ENCODE results near the gene GLOD5. TPM values are rescaled to one million over a fixed set of nuclear protein-coding genes. Genes with fewer than 3 reads are reported as not detected.

GLOD5 gene
- total and polyA plus RNA-seq, 2 of the 8 experiments (the other 6 are each of a cell fraction or from before 2014, with no cell fraction given), result 0.18 TPM; not detected in 1

- TF ChIP-seq POLR2AphosphoS5 (IDR thresholded peaks at IDR 0.05; ENCODE audit: low read depth, low read length) (peak; percentile 37), KDM5A (IDR thresholded peaks at IDR 0.05; ENCODE audit: low read length) (peak; percentile 80), TCF12 (IDR thresholded peaks at IDR 0.05; ENCODE audit: low read depth, low read length) (no peak), USF2 (IDR thresholded peaks at IDR 0.05; ENCODE audit: low read length) (no peak), SIX5 (IDR thresholded peaks at IDR 0.05; ENCODE audit: low read depth, low read length) (no peak), RNF2 (IDR thresholded peaks at IDR 0.05; ENCODE audit: borderline replicate concordance, low read depth, low read length, missing control alignments, poor library complexity, severe bottlenecking) (no peak), ATF2 (IDR thresholded peaks at IDR 0.05; ENCODE audit: low read length) (no peak), PHF8 (conservative IDR thresholded peaks at IDR 0.05; ENCODE audit: low read depth, low read length) (peak; percentile 59; the same call in 1 of the 2 replicates), BCL11A (IDR thresholded peaks at IDR 0.05; ENCODE audit: low read depth in 2 of 2, low read length in 2 of 2) (no peak), ASH2L (IDR thresholded peaks at IDR 0.05; ENCODE audit: low read length) (peak; percentile 90), TBP (IDR thresholded peaks at IDR 0.05; ENCODE audit: low read depth, low read length) (no peak), SP1 (IDR thresholded peaks at IDR 0.05; ENCODE audit: low read depth, low read length) (peak; percentile 40; the same call in 1 of the 2 replicates), BACH1 (IDR thresholded peaks at IDR 0.05; ENCODE audit: low read length) (no peak), BRCA1 (IDR thresholded peaks at IDR 0.05; ENCODE audit: low read depth, low read length) (peak; percentile 76), SUZ12 (IDR thresholded peaks at IDR 0.05; ENCODE audit: low read length) (no peak), KDM4A (IDR thresholded peaks at IDR 0.05; ENCODE audit: low read depth, low read length, severe bottlenecking) (peak; percentile 91), POLR2A (IDR thresholded peaks at IDR 0.05; ENCODE audit: control extremely low read depth in 1 of 2, low read depth in 2 of 2, low read length in 2 of 2) (peak in 1 of 2 experiments; percentile 25; a peak in 1 of 3 replicates), SIRT6 (IDR thresholded peaks at IDR 0.05; ENCODE audit: low read length) (no peak), TAF1 (IDR thresholded peaks at IDR 0.05; ENCODE audit: low read depth, low read length) (peak; percentile 77), RBBP5 (IDR thresholded peaks at IDR 0.05; ENCODE audit: borderline replicate concordance, low read depth, low read length) (no peak), EZH2 (IDR thresholded peaks at IDR 0.05; ENCODE audit: low read depth, low read length, severe bottlenecking) (no peak), CREB1 (IDR thresholded peaks at IDR 0.05) (peak; percentile 97), EGR1 (IDR thresholded peaks at IDR 0.05; ENCODE audit: borderline replicate concordance, low read depth, low read length) (no peak)
Observed at GRCh38 chrX:48801280-48802088, 39.9 kb downstream of the GLOD5 start, which contains the start of gene HDAC6 (continued).

Data from H1 (cell line).